Measurements from ENCODE around the gene ATXN10.

Gene ATXN10

DNA sequence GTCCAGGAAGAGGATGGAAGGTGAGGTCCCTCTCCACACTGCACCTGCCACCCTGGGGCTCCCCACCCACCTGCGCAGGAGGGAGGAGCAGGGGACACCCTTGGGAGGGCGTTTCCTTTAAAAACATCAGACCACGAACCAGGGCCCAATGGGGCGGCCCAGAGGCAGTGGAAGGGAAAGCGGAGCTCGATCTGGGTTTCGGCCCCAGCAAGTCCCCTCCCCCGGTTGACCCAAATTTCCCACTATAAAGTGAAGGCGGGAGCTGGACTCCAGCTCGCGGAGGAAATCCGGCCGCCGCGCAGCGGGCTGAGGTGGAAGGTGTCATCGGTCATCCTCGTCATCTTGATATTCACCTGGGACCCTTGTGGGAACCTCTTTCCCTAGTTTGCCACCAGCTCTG lies 206.0 kb downstream of the ATXN10 start:
- DNase-seq (ENCODE audit: low spot score), result no peak

DNA sequence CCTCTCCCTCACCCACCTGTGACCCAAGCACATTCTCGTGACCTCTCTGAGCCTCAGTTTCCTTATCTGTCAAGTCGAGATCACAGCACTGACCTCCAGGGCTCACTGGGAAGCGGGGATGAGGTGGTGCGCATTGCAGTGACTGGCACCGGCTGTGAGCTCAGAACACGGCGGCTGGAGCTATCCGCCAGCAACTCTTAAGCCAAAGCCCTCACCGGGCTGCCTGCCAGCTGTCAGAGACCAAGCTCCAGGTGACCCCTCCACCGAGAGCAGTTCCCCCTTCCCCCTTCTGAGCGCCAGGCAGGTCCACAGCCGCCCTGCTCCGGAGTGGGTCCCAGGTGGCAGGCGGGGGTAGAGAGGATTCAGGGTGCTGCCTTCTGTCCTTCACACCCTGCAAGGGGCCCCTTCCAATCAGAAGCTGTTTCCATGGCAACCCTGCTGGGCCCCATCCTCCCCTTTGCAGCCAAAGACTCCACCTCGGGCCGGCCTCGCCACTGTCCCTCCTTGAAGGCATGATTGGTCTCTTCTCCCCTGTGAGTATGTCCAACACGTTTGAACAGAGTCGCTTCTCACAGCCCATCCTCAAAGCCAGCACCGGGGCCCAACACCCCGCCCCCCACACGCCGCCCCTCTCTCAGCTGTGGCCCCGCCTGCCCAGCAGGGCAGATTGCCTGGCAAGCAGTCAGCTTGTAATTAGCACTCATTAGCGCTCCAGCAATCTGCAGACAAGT lies 206.6 kb downstream of the ATXN10 start:
- DNase-seq (ENCODE audit: low spot score), result peak; percentile 39

DNA sequence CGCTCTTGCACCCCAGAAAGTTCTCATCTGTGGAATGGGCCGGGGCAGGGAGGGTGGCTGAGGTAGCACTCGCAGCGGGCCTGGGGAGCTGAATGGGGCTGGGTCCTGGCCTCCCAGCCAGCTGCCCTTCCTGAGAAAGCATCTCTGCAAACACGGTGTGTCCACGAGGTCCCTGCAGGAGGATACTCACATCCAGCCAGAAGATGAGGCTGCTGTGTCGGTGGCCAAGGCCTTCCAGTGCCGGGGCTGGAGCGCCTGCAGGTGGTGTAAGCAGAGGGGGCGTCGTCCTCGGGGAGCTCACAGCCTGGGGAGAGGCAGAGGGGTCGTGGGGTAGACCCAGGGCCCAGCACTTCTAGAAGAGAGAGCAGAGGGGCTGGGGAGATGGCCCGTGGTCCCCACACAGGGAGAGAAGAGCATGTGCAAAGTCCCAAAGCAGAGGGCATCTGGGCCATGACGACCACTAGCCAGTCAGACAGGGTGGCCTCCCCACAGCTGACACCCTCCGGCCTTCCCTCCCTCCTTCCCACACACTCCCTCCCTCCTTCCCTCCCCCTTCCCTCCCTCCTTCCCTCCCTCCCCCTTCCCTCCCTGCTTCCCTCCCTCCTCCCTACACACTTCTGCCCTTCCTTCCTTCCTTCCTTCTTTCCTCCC lies 207.4 kb downstream of the ATXN10 start:
- peak; percentile 34 for DNase-seq (ENCODE audit: low spot score)

DNA sequence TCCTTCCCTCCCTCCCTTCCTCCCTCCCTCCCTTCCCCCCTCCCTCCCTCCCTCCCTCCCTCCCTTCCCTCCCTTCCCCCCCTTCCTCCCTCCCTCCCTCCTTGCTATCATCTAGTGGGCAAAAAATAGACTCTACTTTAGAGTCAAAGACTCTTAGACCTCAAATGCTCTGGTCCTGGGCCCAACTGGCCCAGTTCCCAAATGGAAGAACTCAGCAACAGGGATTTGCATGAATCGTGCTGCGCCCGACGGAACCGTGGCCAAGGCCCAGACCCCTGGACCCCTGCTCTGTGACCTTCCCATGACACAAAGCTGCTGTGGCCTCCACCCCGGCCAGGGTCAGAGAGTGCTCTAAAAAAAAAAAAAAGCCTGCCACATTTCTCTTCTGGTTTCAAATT lies 207.9 kb downstream of the ATXN10 start:
- DNase-seq (ENCODE audit: low spot score), result no peak

GRCh38 chr22:45880091-45880715 lies 208.6 kb downstream of the ATXN10 start:
- no peak for DNase-seq (ENCODE audit: low spot score)

DNA sequence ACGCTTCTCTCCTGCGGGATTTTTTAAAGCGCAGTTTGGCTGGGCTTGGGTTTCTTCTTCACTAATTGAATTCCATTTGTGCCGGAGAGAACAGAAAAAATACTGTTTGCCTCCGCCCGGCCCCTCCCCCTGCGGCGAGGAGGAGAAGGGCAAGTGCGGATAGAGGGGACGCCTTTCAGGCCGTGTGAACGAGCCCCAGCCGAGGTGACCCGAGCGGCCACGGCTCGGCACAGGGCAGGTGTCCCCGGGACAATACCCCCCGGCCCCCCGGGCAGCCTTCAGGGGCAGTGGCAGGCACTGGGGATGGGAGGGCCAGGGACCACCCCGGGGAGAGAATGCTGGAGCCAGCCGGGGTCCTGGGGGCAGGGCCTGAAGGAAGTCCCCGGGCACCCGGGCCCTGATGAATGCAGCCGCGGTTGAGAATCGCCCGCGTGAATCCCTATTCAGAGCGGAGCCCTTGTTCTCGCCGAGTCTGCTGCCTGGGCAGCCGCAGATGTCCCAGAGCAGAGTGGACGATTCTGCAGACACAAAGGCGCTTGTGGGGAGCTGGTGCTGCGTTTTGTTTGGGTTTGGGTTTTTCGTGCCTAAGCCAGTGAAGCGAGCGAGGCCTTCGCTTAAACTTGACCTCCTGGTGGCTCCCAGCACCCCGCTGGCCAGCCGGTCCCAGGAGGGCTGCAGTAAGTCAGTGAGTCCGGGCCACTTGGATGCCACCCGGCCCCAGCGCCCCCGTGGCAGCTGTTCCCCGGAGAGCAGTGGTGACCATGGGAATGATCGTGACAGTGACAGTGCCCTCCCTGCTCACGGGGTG lies 209.3 kb downstream of the ATXN10 start:
- peak; percentile 48 for DNase-seq (ENCODE audit: low spot score)

DNA sequence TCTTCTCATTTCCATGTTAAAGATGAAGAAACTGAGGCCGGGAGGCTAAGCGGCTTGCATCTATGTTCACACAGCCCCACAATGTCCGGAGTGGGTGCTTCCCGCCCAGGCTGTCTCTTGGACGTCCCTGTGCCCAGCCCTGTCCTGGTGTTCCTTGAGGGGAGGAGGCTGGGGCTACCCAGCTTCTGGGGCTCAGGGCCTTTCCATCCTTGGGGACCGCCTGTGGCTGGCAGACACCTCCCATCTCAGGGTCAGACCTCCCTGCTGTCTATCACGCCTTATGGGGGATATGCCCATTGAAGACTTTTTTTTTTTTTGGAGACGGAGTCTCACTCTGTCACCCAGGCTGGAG lies 209.9 kb downstream of the ATXN10 start:
- no peak for DNase-seq (ENCODE audit: low spot score)

- DNase-seq (ENCODE audit: low spot score), result no peak
Measured at GRCh38 chr22:45882881-45883810, 211.5 kb downstream of the ATXN10 start.

DNA sequence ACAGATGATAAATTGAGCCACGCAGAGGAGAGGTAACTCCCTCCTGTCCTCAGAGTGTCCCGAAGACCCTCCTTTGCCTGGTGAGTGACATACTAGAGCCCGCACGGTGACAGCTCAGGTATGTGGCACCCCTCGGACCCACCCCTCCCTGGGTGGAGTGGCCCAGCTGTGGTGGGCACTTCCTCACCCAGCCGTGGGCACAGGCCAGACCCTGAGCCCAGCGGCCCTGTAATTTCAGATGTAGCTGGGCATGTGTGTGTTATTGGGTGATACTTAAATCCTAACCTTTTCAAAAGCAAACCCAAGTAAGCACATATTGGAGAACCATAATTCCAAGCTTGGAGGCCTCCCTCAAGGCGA lies 212.2 kb downstream of the ATXN10 start:
- no peak for DNase-seq (ENCODE audit: low spot score)

DNA sequence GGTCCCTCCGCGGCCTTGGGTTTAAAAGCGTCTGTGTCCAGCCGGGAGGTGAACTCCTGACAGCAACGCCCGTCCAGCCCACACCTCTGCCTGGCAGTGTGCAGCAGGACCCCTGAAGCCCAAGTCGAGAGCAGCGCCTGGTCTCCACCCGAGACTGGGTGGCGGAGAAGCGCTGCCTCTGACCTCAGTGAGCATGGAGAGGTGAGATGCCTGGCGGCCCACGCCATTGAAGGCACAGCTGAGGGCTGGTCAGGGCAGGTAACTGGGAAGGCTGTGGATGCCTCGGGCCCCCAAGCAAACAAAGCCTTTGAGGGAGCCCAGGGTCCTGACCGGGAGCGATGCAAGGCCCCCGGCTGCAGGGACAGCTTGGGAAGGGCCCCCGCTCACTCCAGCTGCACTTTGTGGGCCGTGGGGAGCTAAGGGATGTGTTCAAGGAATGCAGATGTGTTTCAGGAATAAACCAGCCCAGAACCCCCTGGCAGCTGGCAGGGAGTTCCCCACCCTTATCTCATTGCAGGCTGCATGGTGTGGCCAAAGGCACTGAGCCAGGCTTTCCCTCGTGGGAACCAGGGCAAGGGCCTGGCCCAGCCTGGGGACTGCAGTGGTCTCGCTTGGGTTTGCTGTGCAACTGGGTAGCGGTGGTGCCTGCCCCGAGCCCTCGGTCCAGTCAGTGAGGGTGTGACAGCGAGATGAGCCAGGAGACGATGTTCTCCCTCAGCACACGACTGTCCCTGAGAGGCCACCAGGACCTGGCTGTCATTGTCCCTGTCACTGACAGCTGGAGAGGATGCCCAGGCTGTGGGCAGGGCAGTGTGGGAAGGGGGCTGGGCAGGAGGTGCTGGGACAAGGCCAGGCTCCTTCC lies 212.8 kb downstream of the ATXN10 start:
- no peak for DNase-seq (ENCODE audit: low spot score)

DNA sequence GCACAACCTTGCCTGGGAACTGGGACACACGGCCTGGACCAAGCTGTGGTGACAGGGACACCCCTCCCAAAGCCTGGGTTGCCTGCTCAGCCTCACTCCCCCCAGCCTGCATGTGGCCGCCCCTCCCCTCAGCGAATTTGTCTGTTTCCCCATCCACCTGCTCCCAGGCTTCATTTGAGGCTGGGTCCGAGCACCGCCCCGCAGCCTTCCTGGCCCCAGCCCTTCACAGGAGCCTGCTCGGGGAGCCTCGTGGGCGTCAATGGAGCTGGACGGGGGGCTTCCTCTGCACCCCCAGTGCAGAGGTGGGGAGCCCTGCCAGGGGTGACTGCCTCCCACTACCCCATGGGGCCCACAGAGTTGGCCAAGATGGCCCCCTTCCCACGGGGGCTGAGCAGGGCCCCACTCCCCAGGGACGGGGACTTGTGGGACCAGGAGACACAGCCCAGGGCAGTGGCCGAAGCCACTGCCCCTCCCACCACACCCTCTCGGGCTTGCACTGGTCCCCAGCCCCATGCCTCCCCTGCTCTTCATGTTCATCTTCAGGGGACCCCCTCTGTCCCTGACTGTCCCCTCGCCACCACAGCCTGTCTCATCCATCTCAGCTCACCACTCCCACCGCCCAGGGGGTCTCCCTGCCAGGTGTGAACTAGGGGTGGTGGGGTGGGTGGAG lies 213.7 kb downstream of the ATXN10 start:
- DNase-seq (ENCODE audit: low spot score), result no peak

DNA sequence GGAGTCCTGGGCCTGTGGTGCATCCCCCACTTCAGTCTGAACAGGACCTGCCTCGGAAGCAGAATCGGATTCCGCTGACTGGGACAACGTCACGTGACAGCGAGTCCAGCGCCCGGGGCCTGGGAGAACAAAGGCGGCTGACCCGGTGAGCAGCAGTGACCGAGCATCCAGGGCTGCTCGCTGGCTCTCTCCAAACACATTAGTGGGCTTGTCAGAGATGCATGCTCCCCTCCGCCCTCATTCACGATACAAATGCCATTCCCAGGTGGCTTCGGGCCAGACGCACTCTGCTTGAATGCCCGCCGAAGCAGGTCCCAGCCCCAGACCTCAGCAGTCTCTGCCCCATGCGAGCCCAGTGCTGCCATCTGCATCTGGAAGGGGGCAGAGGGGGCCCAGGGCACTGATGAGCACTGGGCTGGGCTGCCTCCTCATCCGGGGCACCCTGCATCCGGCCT lies 214.3 kb downstream of the ATXN10 start:
- DNase-seq (ENCODE audit: low spot score), result peak; percentile 63

DNA sequence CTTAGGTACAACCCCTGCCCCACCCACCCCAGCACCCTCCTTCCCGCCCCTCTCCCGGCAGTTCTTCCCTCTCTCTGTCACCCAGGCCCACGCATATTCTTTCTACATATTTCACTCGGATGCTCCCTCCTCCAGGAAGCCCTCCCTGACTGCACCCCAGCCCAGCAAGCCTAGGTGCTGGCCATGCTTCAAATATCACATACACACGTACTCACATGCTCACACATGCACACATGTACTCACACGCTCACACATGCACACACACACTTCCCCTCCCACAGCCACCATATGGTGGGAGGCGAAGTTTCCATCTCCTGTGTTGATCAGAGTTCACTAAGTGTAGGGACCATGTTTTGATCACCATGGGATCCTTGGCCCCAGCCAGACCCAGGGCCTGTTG lies 214.9 kb downstream of the ATXN10 start:
- no peak for DNase-seq (ENCODE audit: low spot score)

- DNase-seq (ENCODE audit: low spot score), result no peak
Measured at GRCh38 chr22:45887202-45888131, 215.8 kb downstream of the ATXN10 start.

GRCh38 chr22:45888221-45889092 lies 216.8 kb downstream of the ATXN10 start:
- no peak for DNase-seq (ENCODE audit: low spot score)

GRCh38 chr22:45889093-45889538 lies 217.5 kb downstream of the ATXN10 start:
- DNase-seq (ENCODE audit: low spot score), result no peak
